HUES6 (cell line): ENCODE measurements around the gene SERINC3.

Source experiments
- H3K27ac ChIP-seq: 2 replicates; pipeline ENCODE4 v1.7.0; 2013; ENCODE audit warnings: low read depth, mild to moderate bottlenecking, low read length, inconsistent platforms
- H3K27me3 ChIP-seq: 2 replicates; pipeline ENCODE4 v1.6.1; 2013; ENCODE audit warnings: low read length; ENCODE audit not compliant: control insufficient read depth, insufficient read depth
- H3K36me3 ChIP-seq: 2 replicates; pipeline ENCODE4 v1.6.1; 2013; ENCODE audit warnings: low read length; ENCODE audit not compliant: control insufficient read depth, insufficient read depth
- H3K4me1 ChIP-seq: 2 replicates; pipeline ENCODE4 v1.6.1; 2013; ENCODE audit warnings: low read length; ENCODE audit not compliant: control insufficient read depth, insufficient read depth
- H3K4me3 ChIP-seq: 2 replicates; pipeline ENCODE4 v1.5.1; 2013; ENCODE audit warnings: low read depth, low read length
- H3K9ac ChIP-seq: one replicate; pipeline ENCODE4 v1.6.1; 2013; ENCODE audit warnings: mild to moderate bottlenecking, low read length
- H3K9me3 ChIP-seq: 2 replicates; pipeline ENCODE4 v1.6.1; 2013; ENCODE audit warnings: low read depth, low read length; ENCODE audit not compliant: control insufficient read depth, insufficient read depth

Gene SERINC3

DNA sequence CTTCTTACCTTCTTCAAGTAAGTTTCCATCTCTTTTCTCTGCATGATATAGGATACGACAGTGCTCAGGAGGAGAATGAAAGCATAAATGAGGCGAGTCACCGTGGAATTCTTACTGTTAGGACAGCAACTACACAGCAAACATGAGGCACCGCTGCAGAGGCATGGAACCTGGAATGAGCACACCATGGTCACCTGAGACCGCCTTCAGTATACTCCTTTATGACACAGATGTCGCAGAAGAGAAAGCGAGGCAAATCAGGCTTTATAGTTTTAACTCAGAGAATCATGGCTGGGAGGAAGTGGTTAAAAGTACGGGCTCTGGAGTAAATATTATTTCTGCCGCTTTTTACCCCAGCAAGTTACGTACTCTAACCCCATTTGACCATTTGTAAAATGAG is 8.0 kb downstream of the SERINC3 start:
- Histone ChIP-seq H3K9ac (no peak overlapping the region), H3K27ac (no peak overlapping the region), H3K36me3 (peaks cover 49% of the 10 kb centered on the region), H3K4me1 (peaks cover 6% of the 10 kb centered on the region; the same call in 1 of the 2 replicates), H3K4me3 (no peak overlapping the region), H3K27me3 (no peaks in the 10 kb centered on the region), H3K9me3 (no peaks in the 10 kb centered on the region)

DNA sequence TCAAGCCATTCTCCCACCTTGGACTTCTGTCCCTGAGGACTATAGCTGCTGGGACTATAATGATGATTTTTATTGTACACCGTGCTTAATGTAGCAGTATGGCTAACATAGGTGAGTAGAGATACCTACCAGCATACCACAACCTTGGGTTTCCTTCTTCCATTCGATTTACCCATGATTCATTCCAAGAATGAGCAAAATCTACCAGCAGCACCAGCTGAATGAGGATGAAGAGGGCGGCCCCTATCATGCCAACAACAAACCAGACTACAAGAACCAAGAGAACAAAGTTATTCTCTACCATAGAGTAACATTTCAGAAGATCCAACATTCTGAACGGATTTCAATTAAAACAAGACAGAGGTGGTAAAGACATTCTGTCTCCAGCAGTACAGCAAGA is 12.1 kb downstream of the SERINC3 start:
- Histone ChIP-seq H3K27me3 (no peaks in the 10 kb centered on the region), H3K4me3 (no peak overlapping the region), H3K9ac (no peak overlapping the region), H3K27ac (no peak overlapping the region), H3K36me3 (peaks cover 75% of the 10 kb centered on the region), H3K4me1 (no peaks in the 10 kb centered on the region), H3K9me3 (no peaks in the 10 kb centered on the region)

DNA sequence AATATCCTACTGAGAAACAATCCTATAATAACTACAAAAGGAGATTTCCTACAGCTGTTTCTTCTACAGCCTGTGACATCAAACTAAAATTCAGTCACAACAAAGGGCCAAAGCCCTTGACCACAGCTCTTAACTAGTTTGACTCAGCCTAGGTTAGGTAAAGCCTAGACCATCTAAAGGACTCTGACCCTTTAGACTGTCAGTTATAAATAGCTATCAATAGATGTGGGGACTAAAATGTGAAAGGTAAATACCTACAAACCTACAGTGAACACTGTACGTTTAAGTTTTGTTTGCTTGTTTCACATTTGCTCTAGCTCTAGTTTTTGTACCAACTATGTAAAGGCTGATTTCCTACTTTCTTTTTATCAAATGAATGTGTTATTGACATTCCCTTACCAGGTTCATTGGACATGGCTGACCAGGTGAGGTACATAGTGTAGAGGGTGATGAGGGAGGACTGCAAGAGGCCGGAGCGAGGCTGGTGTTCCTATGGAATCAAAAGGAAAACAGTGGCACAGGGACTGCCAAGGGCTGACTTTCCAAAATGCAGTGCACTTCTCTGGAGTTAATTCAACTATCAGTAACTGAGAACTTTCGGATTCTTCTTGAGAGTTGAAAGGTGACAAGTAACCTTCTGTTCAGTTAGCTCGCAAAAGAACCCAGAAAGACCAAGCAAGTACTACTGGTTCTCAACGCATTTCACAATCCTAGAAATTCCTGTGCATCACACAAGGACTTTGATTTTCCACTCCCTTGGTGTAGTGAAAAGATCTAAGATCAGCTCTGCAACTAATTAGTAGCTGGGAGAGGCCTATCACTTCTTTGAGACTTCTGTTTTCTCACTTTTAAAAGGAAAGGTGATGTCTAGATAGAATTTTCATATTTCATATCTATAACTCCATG is 17.2 kb downstream of the SERINC3 start:
- Histone ChIP-seq H3K4me1 (no peaks in the 10 kb centered on the region), H3K27me3 (no peaks in the 10 kb centered on the region), H3K4me3 (no peak overlapping the region), H3K9ac (no peak overlapping the region), H3K9me3 (no peaks in the 10 kb centered on the region), H3K27ac (no peak overlapping the region), H3K36me3 (peaks cover 94% of the 10 kb centered on the region)

DNA sequence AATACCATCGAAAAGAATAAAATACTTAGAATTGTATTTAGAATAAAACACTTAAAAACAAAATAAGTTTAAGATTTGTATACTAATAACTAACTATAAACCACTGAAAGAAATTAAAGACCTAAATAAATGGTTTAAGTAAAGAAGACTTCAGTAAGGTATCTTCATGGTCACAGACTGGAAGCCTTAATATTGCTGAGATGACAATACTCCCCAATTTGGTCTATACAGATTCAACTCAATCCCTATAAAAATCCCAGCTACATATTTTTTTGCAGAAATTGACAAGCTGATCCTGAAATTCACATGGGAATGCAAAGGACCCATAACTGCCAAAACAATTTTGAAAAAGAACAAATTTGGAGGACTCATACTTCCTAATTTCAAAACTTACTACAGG is 18.9 kb downstream of the SERINC3 start:
- Histone ChIP-seq H3K27ac (no peak overlapping the region), H3K4me1 (no peaks in the 10 kb centered on the region), H3K4me3 (no peak overlapping the region), H3K9me3 (no peaks in the 10 kb centered on the region), H3K27me3 (no peaks in the 10 kb centered on the region), H3K9ac (no peak overlapping the region), H3K36me3 (peaks cover 91% of the 10 kb centered on the region)

DNA sequence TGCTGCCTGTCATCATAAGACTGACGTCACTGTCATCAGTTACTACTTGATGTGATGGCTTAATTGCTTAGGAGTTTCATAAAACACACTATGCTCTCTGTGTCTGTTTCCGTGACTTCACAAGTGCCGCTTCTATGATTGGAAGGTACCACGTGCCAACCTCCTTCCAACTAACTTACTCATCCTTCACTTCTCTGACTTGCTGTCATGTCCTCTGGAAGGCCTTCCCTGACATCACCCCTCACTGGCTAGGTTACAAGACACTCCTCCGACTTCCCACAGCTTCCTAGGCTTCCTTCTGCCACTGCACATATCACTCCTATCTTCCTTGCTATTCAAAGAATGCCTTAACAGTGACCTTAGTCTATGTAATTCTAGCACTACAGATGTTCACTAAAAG is 20.4 kb downstream of the SERINC3 start:
- H3K36me3 ChIP-seq = peaks cover 85% of the 10 kb centered on the region
- H3K4me3 ChIP-seq = no peak overlapping the region
- no peak overlapping the region for H3K27ac ChIP-seq
- H3K27me3 ChIP-seq = no peaks in the 10 kb centered on the region
- H3K4me1 ChIP-seq = no peaks in the 10 kb centered on the region
- H3K9ac ChIP-seq = no peak overlapping the region
- no peaks in the 10 kb centered on the region for H3K9me3 ChIP-seq

DNA sequence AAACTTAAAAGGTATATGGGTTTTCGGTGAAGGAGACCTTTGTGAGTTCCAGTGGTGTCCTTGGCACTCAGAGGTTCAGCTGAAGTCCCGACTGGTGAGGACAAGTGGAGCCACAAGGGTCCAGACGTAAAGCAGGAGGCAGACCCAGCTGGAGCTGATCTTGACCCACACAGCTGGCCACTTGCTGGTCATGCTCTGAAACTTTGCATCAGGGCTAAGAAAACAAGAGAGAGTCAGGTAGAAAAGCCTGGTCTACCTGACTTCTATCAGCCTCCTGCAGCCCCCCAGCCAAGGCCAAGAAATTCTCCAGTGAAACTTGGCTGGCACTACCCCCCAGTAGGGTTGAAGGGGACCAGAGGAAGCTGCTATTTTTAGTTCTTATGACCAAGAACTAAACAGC is 21.6 kb downstream of the SERINC3 start:
- H3K36me3 ChIP-seq = peaks cover 89% of the 10 kb centered on the region
- H3K27me3 ChIP-seq = no peaks in the 10 kb centered on the region
- H3K4me1 ChIP-seq = no peaks in the 10 kb centered on the region
- H3K9ac ChIP-seq = no peak overlapping the region
- H3K4me3 ChIP-seq = no peak overlapping the region
- H3K9me3 ChIP-seq = no peaks in the 10 kb centered on the region
- no peak overlapping the region for H3K27ac ChIP-seq

DNA sequence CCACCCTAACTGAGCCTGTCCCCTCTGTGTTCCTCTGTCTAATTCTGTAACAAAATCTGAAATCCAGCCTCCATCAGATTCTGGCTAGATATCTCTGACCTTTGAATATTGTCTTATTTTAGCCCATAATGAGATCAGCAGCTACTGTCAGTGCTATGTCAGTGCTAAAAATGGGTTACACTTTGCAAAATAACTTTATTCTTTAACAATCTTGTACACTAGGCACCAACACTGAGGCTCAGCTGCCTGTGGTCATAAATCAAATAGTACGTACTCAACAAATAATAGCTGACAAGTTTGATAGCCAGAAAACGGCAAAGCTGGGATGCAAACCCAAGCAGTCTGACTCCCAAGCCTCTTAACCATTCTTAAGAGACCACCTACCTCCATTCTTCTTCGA is 24.1 kb downstream of the SERINC3 start:
- Histone ChIP-seq H3K4me1 (no peaks in the 10 kb centered on the region), H3K36me3 (peaks cover 86% of the 10 kb centered on the region), H3K27me3 (no peaks in the 10 kb centered on the region), H3K27ac (no peak overlapping the region), H3K4me3 (no peak overlapping the region), H3K9ac (no peak overlapping the region), H3K9me3 (no peaks in the 10 kb centered on the region)

DNA sequence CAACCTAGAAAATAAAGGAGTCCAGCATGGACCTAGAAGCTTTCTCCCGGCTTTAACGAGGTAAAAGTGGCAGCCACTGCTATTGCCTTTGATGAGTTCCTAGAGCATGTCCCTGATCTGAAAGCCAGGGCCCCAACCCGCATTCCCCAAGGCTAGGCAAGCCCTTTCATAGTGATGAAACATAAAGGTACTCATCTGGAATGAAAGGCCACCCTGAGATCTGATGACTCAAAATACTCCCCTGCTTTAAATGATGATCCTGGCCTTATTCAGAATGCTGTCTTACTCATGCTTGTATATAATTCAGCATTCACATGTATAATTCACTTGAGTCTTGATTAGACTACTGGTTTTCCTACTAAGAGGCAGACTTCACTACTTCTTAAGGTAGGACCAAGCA is 24.9 kb downstream of the SERINC3 start:
- no peaks in the 10 kb centered on the region for H3K9me3 ChIP-seq
- no peak overlapping the region for H3K4me3 ChIP-seq
- peaks cover 4% of the 10 kb centered on the region; the same call in 1 of the 2 replicates for H3K4me1 ChIP-seq
- peaks cover 86% of the 10 kb centered on the region for H3K36me3 ChIP-seq
- H3K27ac ChIP-seq = no peak overlapping the region
- no peaks in the 10 kb centered on the region for H3K27me3 ChIP-seq
- H3K9ac ChIP-seq = no peak overlapping the region

DNA sequence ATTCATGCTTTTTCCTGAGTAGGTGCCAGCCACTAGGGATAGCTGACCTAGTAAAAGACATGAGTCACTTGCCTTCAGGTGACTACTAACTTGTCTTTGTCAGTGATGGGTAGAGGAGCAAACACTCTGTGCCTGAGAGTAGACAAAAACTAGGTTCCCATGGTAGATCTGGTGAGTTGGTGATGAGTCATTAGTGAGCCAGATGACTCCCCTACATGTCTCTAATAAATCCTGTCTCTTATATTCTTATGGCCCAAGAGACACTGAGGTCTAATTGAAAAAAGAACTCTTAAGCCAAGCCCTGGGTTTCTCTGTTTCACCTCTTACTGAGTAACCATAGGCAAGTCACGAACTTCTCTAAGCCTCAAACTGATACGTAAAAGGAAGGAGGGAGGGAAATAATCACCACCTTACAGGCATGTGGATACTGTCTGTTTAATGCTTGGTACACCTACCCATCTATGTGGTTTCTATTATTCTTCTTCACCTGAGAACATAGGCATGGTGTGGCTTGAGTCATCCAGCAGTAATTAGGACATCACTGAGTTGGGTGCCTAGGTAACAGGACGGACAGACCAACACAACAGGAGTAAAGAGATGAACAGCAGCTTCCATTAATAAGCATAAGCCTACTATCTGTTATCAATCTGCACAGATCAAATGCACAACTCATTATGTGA is 25.9 kb downstream of the SERINC3 start:
- Histone ChIP-seq H3K27ac (no peak overlapping the region), H3K36me3 (peaks cover 86% of the 10 kb centered on the region)

DNA sequence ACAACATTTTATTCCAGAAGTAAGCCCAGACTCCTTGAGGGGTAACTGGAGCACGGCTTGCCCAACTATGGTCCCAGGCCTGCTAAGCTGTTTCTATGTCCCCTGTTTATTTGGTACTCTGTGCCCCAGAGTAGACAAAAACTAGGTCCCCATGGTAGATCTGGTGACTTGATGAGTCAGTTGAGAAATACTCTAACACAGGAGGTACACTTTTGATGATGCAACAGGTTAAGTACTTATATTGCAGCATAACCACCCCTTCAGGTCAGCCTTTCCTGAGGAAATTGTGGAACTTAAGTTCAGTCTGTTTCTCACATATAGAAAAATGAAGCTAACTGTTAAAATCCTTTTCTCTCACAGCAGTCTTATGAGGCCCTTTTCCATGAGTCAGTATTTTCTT is 26.6 kb downstream of the SERINC3 start:
- Histone ChIP-seq H3K36me3 (peaks cover 83% of the 10 kb centered on the region), H3K4me1 (peaks cover 5% of the 10 kb centered on the region; the same call in 1 of the 2 replicates), H3K4me3 (no peak overlapping the region), H3K27me3 (no peaks in the 10 kb centered on the region), H3K27ac (no peak overlapping the region), H3K9ac (no peak overlapping the region), H3K9me3 (no peaks in the 10 kb centered on the region)

More for the DNA sequence above, 25.9 kb downstream of the SERINC3 start:
- Histone ChIP-seq H3K9me3 (no peaks in the 10 kb centered on the region), H3K9ac (no peak overlapping the region), H3K4me3 (no peak overlapping the region), H3K27me3 (no peaks in the 10 kb centered on the region), H3K4me1 (peaks cover 5% of the 10 kb centered on the region; the same call in 1 of the 2 replicates)

DNA sequence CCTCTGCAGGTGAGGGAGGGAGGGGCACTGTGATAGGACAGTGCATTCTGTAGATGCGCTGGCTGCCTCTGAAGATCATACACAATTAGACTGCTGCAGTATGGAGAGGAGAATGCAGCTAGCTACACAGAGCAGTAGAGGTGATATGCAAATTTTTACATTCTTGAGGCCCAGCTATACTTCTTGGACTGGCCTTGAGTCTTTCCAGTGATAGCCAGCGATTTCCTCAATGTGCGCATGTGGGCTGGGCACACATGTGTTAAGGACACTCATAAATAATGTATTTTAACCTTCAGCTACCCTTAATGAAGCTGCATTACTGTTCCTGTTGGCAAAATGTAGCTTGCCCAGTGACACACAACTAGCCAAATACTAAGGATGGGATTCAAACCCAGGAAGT is 27.2 kb downstream of the SERINC3 start:
- Histone ChIP-seq H3K27me3 (no peaks in the 10 kb centered on the region), H3K4me1 (peaks cover 5% of the 10 kb centered on the region; the same call in 1 of the 2 replicates), H3K36me3 (peaks cover 83% of the 10 kb centered on the region), H3K27ac (no peak overlapping the region), H3K9me3 (no peaks in the 10 kb centered on the region), H3K4me3 (no peak overlapping the region), H3K9ac (no peak overlapping the region)
